ENCODE measurements around the gene C3orf85. TPM values are rescaled to one million over a fixed set of nuclear protein-coding genes. Genes with fewer than 3 reads are reported as not detected.

The C3orf85 gene
- total RNA-seq, 1 experiment from 2014 or later = not detected

GRCh38 chr3:109152320-109152719, 15.8 kb downstream of the C3orf85 start:
- DNase-seq (ENCODE audit: low read depth) = no peak

GRCh38 chr3:109154979-109155378, 18.5 kb downstream of the C3orf85 start:
- DNase-seq (ENCODE audit: low read depth) = no peak

- no peak for DNase-seq (ENCODE audit: low read depth)
Measured at GRCh38 chr3:109155828-109156227, 19.3 kb downstream of the C3orf85 start.

DNA sequence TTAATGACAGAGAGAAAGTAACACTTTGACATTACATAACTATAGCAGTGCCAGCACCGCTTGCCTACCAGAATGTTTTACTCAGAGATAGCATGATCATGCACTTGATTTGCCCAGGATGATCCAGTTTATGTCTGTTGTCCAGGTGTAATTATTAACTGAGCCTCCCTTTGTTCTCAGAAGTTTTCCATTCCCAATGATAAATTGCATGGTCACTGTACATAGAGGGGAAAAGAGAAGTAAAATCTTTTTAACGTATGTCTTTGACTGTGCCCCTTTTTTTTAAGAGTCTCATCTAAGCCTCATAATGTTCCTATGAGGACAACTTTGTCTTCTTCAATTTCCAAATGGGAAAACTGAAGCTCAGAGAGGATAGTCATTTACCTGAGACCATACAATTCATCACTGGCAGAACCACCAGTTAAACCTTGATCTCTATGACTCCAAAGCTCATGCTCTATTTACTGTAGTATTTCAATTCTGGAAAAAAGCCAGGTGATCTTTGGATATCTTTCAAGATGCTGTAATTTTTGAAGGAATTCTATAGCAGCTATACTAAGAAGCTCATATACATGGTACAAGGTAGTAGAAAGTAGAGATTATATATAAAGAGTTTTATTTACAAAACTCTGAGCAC, 25.1 kb downstream of the C3orf85 start:
- DNase-seq (ENCODE audit: low read depth) = no peak

DNA sequence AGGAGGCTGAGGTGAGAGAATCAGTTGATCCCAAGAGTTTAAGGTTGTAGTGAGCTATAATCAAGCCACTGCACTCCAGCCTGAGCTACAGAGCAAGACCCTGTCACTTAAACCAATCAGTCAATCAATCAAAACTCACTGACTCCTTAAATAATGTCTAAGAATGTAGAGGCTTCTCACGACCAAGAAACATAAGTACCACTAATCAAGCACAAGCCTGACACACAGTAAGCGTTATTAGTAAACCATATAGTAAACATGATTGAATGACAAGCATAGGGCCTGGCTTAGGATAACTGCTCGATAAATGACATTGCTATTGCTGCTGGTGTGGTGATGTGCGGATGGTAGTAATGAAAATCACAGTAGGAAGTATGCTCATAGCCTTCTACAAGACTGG, 29.4 kb downstream of the C3orf85 start:
- DNase-seq (ENCODE audit: low read depth) = no peak

DNA sequence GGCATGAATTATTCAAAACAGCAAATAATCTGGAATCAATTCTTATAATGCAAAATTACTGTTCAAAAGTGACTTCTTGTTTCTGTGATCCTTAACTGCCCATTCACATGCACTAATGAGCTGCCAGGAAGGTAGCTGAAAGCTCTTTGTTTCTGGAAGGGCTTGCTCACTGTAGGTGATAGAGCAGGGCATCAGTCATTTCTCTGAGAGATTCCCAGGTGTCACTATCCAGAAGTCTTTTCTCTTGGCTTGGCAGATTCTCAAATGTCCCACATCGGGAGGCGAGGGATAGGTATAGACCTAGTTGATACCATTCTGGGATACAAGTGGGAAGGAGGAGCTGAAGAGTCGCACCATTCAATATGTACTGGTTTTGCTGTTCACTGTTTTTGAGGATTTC, 35.0 kb downstream of the C3orf85 start:
- DNase-seq (ENCODE audit: low read depth) = no peak

DNA sequence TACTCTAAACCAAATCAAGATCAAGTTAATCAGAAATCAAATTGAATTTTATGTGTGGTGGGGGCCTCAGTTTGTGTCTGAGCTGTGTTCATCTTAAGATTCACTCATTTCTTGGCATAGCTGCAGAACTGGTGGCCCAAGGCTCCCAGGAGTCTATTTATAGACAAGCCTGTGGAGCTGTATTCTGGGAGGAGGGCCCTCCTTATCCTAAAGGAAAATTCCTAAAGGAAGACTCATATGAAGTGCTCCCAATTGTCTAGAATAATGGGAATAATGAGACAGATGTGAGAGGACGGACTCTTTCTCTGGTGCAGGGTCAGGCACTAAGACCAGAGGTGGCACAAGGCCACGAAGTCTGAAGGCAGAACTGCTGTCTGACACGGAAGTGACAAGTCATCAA, 38.9 kb downstream of the C3orf85 start:
- DNase-seq (ENCODE audit: low read depth) = no peak

GRCh38 chr3:109176726-109177125, 40.2 kb downstream of the C3orf85 start:
- no peak for DNase-seq (ENCODE audit: low read depth)

GRCh38 chr3:109177908-109178307, 41.4 kb downstream of the C3orf85 start:
- DNase-seq (ENCODE audit: low read depth) = no peak

GRCh38 chr3:109178708-109179107, 42.2 kb downstream of the C3orf85 start:
- no peak for DNase-seq (ENCODE audit: low read depth)

DNA sequence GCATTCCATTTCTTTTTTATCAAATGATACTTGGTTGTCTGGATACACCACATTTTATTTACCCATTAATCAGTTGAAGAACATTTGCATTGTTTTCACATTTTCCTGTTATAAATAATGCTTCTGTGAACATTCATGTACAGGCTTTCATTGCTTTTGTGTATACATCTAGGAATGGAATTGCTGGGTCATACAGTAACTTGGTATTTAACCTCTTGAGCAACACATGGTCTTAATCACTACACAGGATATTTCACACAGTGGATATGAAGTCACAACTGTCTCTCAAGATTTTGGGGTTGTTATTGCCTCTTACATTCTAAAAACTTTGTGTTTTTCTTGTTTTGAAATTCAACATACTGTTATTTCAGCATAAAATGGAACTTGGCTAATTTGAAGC, 48.2 kb downstream of the C3orf85 start:
- DNase-seq (ENCODE audit: low read depth) = no peak

- DNase-seq (ENCODE audit: low read depth) = no peak
Measured at GRCh38 chr3:109187390-109187789, 50.9 kb downstream of the C3orf85 start.

DNA sequence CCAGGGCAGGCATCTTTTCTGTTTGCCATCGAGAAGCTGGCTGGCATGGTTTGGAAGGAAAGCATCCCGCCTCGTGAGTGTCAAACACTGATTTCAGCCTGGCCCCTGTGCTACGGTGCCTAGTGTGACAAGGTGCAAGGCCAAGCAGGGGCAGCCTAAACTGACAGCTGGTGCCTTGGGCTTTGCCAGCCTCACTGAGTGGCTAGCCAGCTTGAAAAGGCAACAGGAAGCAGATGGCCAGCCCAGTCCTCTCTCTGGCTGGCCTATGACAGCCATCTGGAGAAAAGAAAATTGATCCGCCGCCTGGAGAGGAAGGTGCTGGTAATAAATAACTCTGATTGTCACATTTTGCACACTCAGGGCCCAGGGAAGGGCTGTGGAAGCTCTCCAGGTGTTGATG, 52.2 kb downstream of the C3orf85 start:
- no peak for DNase-seq (ENCODE audit: low read depth)

DNA sequence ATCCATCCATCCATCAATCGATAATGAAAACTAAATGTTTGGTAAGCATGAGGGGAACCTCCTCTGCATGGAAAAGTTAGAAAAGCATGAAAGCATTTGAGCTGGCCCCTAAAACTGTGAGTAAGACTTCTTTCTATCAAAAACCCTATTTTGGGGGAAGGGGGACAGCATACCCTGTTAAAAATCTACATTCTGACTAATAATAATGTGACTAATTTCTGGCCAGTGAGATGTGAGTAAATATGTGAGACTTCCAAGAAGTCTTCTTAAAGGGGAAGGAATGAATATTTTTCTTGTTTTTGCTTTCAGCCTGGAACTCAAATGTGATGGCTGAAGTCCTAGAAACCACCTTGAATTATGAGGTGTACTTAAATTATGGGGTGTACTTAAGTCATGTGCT, 54.9 kb downstream of the C3orf85 start:
- no peak for DNase-seq (ENCODE audit: low read depth)

- DNase-seq (ENCODE audit: low read depth) = peak; percentile 1
Measured at GRCh38 chr3:109195815-109196214, 59.3 kb downstream of the C3orf85 start.

Other genes starting within 250 kb of the C3orf85 start
- not detected in 2 replicates for gene GUCA1C, start 182.8 kb upstream of the C3orf85 start, total RNA-seq (2014; rRNA removed)
- gene MORC1, start 18.6 kb upstream of the C3orf85 start, total RNA-seq (2014; rRNA removed) = not detected in 2 replicates
- not detected in 2 replicates for gene DPPA2, start 179.8 kb downstream of the C3orf85 start, total RNA-seq (2014; rRNA removed)
- gene DPPA4, start 200.8 kb downstream of the C3orf85 start, total RNA-seq (2014; rRNA removed) = 0.06 and 0.13 TPM in 2 replicates

All from LHCN-M2 (cell line).